ENCODE results near the gene FADS2. TPM values are rescaled to one million over a fixed set of nuclear protein-coding genes. Genes with fewer than 3 reads are reported as not detected.

The FADS2 gene
- total RNA-seq, 4 donors from 2014 or later = 2.2 to 13.7 (median 6.8) TPM

DNA sequence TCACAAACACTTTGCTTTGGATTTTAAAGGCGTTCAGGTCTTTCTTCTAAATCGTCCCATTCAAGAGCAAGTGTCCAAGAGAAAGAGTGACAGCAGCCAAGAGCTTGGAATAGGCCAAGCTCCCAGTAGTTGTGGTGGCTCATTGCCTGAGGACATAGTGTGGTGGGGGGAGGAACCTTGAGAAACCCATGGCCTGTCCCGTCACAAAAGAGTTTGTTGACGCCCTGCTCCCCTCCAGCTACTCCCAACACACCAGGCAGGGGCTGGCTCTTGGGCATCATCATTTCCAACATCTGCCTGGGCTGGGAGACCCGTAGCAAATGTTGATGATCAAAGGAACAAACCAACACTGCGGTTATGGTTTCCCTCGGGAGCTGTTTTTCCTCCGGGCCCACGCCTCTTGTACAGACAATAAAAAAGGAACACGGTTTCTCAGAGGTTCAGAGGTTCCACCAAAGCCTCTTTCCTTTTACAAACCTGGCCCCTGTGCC is 42.5 kb downstream of the FADS2 start:
- H3K27ac ChIP-seq = peak overlapping the region in 2 of 4 donors; percentile 9 to 29
- H3K4me3 ChIP-seq = no peak overlapping the region
- peaks cover 4 to 33% (median 11%) of the 10 kb centered on the region in 3 donors for H3K4me1 ChIP-seq
- WGBS, 2 donors = 36 to 59% methylated on average over 6 to 8 of the region's 10 CpGs
- peaks cover 0 to 5% (median 0%) of the 10 kb centered on the region in 3 donors for H3K36me3 ChIP-seq
- H3K9me3 ChIP-seq = no peaks in the 10 kb centered on the region
- intact Hi-C loops (cut with DNase I) = no loop called here
- no peak for DNase-seq
- peaks cover 0 to 37% (median 0%) of the 10 kb centered on the region in 4 donors for H3K27me3 ChIP-seq
- TF ChIP-seq POLR2A (IDR thresholded peaks at IDR 0.05) = no peak
- TF ChIP-seq, protein P1, sequence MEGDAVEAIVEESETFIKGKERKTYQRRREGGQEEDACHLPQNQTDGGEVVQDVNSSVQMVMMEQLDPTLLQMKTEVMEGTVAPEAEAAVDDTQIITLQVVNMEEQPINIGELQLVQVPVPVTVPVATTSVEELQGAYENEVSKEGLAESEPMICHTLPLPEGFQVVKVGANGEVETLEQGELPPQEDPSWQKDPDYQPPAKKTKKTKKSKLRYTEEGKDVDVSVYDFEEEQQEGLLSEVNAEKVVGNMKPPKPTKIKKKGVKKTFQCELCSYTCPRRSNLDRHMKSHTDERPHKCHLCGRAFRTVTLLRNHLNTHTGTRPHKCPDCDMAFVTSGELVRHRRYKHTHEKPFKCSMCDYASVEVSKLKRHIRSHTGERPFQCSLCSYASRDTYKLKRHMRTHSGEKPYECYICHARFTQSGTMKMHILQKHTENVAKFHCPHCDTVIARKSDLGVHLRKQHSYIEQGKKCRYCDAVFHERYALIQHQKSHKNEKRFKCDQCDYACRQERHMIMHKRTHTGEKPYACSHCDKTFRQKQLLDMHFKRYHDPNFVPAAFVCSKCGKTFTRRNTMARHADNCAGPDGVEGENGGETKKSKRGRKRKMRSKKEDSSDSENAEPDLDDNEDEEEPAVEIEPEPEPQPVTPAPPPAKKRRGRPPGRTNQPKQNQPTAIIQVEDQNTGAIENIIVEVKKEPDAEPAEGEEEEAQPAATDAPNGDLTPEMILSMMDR (IDR thresholded peaks at IDR 0.05) = no peak

DNA sequence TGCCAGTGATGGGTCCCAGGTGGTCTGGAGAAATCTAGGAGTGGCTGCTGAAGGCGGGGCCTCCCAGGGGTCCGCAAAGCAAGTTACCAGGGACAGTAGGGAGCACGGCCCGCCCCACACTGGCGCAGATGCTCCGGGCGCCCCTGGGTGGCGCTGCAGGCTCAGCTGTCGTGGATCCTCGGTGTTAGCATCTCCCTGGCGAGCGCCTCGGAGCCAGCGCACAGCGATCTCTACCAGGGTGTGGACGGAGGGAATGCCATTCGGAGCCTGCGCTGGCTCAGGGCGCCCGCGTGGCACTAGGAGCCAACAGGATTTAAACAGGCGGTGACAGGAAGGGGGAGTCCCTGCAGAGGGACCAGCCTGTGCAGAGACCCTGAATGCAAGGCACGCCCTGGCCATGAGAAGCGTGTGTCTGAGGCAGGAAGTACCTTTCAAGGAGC is 43.1 kb downstream of the FADS2 start:
- Histone ChIP-seq H3K4me1 (peaks cover 4 to 33% (median 11%) of the 10 kb centered on the region in 3 donors), H3K27ac (peak overlapping the region in 2 of 4 donors; percentile 9 to 29), H3K4me3 (peak overlapping the region in 1 of 4 donors; percentile 44), H3K27me3 (peaks cover 0 to 37% (median 0%) of the 10 kb centered on the region in 4 donors), H3K9me3 (no peaks in the 10 kb centered on the region), H3K36me3 (no peaks in the 10 kb centered on the region)
- 3 to 5% methylated on average over 4 to 9 of the region's 24 CpGs for WGBS, 2 donors
- DNase-seq = no peak
- intact Hi-C loops (cut with DNase I) = no loop called here
- TF ChIP-seq POLR2A (IDR thresholded peaks at IDR 0.05) = no peak
- TF ChIP-seq, protein P1 (IDR thresholded peaks at IDR 0.05) = peak; percentile 76 to 92 (median 84)

DNA sequence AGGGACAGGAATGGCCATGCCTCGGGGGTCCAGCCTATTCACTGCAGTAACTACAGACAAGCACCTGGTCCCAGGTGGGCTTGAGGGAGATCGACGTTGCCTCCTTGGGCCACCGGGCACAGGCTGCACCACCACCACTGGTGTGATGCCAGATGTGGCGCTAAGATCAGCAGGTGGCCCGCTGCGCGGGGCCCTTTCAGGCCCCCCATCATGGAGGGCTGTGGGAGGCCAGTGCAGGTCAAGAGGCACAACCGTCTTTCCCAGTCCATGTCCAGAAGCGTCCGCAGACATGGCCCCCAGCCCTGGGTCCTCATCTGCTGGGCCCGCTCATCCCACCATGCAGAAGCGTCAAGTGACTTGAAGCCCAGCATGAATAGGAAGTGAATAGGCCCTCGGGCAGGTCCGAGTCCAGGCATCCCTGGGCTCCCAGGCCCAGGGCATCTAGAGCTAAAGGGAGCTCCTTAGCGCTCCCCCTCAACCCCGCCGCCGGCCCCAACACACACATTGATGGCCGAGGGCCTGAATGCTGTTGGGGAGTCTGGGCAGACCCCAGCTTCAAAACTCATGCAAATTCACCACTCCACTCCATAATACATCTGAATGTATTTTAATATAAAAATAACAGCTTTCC is 45.0 kb downstream of the FADS2 start:
- H3K4me1 ChIP-seq = peaks cover 4 to 28% (median 11%) of the 10 kb centered on the region in 3 donors
- no peak overlapping the region for H3K27ac ChIP-seq
- 99% methylated on average over 12 of the region's 20 CpGs; no CpG with 5 or more reads in 1 of the 2 donors for WGBS, 2 donors
- no peaks in the 10 kb centered on the region for H3K9me3 ChIP-seq
- intact Hi-C loops (cut with DNase I) = no loop called here
- H3K27me3 ChIP-seq = peaks cover 0 to 37% (median 0%) of the 10 kb centered on the region in 4 donors
- peaks cover 0 to 8% (median 0%) of the 10 kb centered on the region in 3 donors for H3K36me3 ChIP-seq
- TF ChIP-seq, protein P1 (IDR thresholded peaks at IDR 0.05) = no peak
- TF ChIP-seq POLR2A (IDR thresholded peaks at IDR 0.05) = no peak
- no peak overlapping the region for H3K4me3 ChIP-seq
- no peak for DNase-seq

DNA sequence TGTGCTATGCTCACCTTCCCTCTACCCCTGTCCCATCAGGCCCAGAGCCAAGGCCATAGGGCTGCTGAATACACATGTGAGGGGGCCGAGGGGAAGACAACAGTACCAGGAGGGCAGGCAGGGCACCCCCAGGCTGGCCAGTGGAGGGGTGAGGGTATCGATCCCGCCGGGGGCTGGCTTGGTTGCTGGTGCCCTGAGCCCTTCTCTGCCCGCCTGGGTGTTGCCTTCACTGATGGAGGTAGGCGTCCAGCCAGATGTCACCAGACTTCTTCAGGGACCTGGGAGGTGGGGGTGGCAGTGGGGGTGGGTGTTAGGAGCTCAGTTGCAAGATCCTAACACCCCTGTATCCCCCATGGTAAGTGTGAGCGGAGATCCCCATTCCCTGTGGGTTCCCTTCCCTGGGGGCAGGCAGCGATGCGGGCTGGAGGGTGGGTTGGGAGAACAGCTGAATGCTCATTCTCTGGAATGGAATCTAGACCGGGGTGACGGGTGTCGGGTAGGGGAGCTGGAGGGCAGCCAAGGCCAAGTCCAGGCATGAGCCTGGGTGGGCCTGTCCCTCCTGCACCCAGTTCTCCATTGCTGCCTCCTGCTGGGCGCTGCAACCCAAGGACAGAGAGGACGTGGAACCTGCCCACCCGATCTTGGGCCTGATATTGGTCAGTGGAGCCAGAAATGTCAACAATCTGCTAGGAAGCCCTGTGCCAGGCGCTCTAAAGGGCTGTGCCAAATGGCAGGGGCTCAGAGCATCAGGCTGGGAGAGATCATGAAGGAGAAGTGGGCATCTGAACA is 45.7 kb downstream of the FADS2 start:
- Histone ChIP-seq H3K36me3 (peaks cover 0 to 15% (median 0%) of the 10 kb centered on the region in 3 donors), H3K27ac (no peak overlapping the region), H3K4me3 (no peak overlapping the region), H3K4me1 (peaks cover 4 to 28% (median 11%) of the 10 kb centered on the region in 3 donors), H3K27me3 (peaks cover 0 to 37% (median 0%) of the 10 kb centered on the region in 4 donors), H3K9me3 (no peaks in the 10 kb centered on the region)
- intact Hi-C loops (cut with DNase I) = no loop called here
- WGBS, 2 donors = 38 to 80% methylated on average over 3 to 7 of the region's 16 CpGs
- no peak for DNase-seq
- TF ChIP-seq, protein P1 (IDR thresholded peaks at IDR 0.05) = no peak
- TF ChIP-seq POLR2A (IDR thresholded peaks at IDR 0.05) = no peak
